HG02798 (cell line): Measurements from ENCODE around the gene CBLC.
"Not testable (repeated sequence)": the region's sequence is repeated elsewhere in the genome, so short reads cannot be mapped to it uniquely, and the experiment has no call there.

Source experiments
- ATAC-seq: cut with Tn5 transposase; IDR thresholded peaks from one replicate; pipeline ENCODE4 v1.9.1; 2021; ENCODE audit warnings: mild to moderate bottlenecking; ENCODE audit not compliant: unreplicated experiment, poor library complexity

CBLC gene

DNA sequence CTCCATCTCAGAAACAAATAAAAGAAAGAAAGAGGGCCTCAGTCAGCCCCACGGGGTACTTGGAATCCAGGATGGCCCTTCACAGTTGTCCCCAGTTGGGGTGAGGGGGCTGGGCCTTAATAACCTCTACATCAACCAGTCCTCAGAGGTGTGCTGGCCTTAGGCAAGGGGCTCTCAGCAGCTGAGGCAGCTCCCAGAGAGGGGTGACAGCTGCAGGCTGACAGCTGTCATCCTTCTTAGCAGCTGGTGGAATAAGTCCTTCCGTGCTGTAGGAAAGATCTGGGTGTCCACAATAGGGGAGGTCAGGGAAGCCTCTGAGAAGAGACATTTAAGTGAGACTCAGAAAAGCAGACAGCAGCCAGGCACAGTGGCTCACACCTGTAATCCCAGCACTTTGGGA, 38.6 kb downstream of the CBLC start:
- ATAC-seq, result no peak

DNA sequence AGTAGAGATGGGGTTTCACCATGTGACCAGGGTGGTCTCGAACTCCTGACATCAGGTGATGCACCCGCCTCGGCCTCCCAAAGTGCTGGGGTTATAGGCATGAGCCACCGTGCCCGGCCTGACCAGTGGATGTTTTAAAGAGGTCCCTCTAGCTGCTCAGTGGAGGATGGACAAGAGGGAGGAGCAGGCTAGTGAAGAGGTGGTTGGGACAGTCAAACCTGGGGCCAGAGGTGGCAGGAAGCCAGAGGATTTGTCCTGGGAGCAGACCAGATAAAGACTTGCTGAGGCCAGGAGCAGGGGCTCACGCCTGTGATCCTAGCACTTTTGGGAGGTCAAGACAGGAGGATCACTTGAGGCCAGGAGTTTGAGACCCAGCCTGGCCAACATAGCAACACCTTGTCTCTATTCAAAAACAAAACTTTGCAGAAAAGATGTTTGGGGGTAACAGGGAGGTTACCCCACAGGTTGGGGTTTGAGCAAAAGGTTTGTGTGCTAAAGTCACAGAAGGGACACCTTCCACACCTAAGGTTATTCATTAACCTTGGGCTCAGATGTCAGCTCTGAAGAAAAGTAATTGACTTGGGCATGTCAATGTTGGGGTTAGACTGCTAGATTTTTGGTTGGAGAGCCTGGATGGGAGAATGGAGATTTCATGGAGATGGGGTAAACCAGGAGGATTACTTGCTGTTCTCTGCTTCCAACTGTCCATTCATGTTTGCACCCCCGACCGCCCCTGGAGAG, 40.2 kb downstream of the CBLC start:
- no peak for ATAC-seq

DNA sequence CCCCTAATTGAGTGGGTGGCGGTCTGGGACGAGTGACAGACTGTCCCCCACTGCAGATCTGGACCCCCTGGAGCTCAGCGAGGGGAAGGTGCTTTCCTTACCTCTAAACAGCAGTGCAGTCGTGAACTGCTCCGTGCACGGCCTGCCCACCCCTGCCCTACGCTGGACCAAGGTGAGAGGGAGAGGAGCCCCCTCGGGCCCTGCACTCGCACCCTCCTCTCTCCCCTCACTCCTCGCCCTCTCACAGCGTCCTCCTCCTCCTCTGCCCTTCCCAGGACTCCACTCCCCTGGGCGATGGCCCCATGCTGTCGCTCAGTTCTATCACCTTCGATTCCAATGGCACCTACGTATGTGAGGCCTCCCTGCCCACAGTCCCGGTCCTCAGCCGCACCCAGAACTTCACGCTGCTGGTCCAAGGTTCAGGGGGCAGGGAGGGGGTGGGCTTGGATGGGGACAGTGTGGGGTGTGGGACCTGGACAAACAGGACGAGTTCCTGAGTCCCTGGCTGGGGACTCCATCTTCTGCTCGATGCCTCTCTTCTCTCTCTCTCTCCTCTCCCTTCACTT, 40.9 kb downstream of the CBLC start:
- ATAC-seq, result no peak

DNA sequence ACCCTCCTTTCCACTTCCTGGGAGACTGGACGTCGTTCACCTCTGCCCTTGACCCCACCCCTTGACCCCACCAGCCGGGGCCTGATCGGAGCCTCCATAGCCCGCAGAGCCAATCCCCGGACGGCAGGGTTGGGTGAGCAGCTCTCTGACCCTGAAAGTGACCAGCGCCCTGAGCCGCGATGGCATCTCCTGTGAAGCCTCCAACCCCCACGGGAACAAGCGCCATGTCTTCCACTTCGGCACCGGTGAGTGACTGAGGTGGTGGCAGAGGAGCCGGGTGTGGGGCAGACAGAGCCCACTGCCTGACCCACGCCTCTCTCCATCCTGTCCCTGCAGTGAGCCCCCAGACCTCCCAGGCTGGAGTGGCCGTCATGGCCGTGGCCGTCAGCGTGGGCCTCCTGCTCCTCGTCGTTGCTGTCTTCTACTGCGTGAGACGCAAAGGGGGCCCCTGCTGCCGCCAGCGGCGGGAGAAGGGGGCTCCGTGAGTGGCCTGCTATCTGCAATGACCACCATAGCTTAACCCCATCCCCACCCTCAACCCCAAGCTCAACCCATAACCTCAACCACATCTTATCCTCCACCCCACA, 41.6 kb downstream of the CBLC start:
- ATAC-seq, result no peak

DNA sequence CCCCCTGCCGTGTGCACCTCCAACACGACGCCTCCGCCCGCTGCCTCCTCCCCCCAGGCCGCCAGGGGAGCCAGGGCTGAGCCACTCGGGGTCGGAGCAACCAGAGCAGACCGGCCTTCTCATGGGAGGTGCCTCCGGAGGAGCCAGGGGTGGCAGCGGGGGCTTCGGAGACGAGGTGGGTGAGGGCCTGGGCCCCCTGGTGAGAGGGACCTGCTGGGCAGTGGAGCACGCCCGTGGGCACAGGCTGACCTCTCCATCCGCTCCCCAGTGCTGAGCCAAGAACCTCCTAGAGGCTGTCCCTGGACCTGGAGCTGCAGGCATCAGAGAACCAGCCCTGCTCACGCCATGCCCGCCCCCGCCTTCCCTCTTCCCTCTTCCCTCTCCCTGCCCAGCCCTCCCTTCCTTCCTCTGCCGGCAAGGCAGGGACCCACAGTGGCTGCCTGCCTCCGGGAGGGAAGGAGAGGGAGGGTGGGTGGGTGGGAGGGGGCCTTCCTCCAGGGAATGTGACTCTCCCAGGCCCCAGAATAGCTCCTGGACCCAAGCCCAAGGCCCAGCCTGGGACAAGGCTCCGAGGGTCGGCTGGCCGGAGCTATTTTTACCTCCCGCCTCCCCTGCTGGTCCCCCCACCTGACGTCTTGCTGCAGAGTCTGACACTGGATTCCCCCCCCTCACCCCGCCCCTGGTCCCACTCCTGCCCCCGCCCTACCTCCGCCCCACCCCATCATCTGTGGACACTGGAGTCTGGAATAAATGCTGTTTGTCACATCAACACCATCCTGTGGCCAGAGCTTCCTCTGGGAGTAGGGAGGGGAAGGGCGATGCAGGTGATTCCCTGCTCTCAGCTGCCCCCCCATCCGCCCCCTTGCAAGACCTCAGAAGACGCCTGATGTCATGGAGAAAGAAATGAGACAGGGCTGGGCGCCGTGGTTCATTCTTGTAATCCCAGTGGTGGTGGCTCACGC, 43.2 kb downstream of the CBLC start:
- ATAC-seq, result no peak

DNA sequence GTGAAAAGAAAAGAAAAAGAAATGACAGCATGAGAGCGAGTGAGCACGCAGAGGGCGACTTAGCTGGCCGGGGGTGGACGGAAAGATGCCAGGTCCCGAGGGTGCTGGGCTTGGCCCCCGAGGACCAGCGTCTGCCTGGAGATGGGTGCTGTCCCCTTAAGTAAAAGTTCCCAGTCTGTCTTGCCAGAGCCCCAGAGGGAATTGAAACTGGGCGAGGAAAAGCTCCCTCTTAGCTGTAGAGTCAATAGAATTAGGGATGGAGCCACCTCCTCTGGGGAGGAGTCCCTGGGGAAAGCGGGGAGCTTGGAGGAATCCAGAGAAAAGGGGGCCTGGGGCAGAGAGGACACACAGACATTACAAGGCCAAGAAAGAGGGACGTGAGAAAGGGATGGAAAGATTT, 44.5 kb downstream of the CBLC start:
- no peak for ATAC-seq

DNA sequence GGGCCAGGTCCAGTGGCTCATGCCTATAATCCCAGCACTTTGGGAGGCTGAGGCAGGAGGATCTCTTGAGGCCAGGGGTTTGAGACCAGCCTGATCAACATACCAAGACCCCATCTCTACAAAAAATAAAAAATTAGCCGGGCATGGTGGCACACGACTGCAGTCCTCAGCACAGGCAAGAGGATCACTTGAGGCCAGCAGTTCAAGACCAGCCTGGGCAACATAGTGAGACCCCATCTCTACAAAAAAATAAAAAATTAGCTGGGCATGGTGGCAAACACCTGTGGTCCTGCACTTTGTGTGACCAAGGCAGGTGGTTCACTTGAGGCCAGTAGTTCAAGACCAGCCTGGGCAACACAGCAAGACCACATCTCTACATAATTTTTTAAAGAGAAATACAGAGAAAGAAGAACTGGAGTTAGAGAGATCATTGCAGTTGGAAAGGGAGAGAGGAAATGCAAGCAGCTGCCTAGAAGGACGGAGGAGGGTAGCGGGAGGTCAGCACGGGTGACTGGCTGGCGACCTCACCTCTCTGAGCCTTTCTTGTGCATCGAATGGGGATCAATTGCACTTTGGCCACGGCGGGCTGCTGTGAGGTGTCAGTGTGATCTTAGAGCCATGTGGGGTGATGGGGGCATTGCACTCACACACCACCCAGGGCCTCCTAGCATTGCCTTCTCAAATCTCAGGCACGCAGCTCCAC, 45.1 kb downstream of the CBLC start:
- ATAC-seq, result no peak

DNA sequence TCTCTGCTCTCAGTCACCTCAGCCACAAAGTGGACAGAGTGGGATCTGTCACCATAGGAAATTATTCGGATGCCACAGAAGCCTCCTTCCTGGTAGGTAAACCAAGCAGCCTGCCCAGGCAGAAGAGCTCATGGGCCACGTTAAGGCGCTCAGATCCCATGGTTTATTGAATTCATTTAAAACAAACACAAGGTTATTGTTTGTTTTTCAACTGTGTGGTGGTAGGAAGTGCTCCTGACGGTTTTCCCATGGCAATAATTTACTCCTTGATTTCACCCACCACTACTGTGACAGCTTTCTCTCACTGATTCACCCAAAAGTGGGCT, 45.6 kb downstream of the CBLC start:
- ATAC-seq, result no peak

DNA sequence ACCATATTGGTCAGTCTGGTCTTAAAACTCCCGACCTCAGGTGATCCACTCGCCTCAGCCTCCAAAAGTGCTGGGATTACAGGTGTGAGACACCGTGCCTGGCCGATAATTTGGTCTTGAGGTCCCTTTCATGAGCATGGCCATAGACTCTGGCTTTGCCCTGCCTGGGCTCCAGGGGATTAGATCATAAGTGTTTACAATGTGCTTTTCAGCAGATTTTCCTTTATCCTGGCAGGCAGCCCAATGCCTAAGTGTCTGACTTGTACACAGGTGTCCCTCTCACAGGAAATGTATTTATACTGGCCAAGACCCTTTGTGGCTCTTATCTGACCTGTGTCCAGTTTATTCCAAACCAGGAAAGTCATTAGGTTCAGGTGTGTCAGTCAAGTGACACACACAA, 47.1 kb downstream of the CBLC start:
- no peak for ATAC-seq

DNA sequence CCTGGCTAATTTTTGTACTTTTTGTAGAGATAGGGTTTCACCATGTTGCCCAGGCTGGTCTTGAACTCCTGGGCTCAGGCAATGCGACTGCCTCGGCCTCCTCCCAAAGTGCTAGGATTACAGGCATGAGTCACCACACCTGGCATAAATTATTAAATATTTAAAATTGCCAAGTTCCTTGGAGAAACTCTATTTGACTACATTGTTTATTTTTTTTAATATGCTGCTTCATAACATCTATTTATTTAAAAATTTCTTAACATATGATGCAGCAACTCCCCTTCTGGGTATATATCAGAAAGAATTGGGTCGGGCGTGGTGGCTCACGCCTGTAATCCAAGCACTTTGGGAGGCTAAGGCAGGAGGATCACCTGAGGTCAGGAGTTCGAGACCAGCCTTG, 55.2 kb downstream of the CBLC start:
- not testable (repeated sequence) for ATAC-seq

DNA sequence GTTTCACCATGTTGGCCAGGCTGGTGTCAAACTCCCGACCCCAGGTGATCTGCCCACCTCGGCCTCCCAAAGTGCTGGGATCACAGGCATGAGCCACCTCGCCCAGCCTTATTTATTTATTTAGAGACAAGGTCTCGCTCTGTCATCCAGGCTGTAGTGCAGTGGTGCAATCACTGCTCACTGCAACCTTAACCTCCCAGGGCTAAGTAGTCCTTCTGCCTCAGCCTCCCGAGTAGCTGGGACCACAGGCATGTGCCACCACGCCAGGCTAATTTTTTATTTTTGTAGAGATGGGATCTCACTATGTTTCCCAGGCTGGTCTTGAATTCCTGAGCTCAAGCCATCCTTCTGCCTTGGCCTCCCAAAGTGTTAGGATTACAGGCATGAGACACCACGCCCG, 56.7 kb downstream of the CBLC start:
- not testable (repeated sequence) for ATAC-seq

DNA sequence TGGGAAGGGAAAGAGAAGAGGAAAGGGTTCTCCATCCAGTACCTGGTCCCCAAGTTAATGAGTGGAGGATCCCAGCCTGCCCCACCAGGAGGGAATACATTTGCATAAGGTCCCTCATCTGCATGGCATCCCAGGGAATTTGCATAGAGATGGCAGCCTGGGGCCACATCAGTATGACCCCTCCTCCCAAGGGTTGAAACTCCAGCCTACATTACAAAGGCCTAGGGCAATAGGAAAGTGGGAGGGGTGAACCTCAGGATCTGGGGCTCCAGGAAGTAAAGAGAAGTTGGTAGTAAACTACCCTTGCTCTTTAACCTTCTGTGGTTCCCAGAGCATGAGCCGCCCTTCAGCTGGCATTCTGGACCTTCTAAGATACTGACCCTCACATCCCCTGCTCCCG, 61.6 kb downstream of the CBLC start:
- no peak for ATAC-seq

DNA sequence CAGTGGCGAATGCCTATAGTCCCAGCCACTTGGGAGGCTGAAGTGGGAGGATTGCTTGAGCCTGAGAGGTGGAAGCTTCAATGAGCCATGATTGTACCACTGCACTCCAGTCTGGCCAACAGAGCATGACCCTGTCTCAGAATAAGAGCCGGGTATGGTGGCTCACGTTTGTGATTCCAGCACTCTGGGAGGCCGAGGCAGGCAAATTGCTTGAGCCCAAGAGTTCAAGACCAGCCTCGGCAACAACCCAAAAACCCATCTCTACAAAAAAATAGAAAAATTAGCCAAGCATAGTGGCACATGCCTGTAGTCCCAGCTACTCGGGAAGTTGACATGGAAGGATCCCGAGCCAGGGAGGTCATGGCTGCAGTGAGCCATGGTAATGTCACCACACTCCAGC, 63.1 kb downstream of the CBLC start:
- no peak for ATAC-seq

DNA sequence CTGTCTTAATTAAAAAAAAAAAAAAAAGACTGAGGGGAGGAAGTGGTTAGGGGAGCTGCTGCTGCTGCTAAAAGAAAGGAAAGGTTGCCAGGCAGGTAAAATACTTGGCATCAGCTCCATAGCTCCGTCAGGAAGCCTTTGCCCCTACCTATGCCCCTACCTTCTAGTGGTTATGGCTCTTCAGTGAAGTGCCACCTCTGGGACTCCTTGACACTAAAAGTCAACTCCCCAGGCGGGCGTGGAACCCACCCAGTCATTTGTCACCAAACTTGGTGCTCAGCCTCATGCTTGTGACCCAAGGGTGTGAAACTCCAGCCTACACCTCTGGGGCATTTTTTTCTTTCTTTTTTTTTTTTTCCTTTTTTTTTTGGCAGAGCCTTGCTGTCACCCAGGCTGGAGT, 63.5 kb downstream of the CBLC start:
- ATAC-seq, result no peak

DNA sequence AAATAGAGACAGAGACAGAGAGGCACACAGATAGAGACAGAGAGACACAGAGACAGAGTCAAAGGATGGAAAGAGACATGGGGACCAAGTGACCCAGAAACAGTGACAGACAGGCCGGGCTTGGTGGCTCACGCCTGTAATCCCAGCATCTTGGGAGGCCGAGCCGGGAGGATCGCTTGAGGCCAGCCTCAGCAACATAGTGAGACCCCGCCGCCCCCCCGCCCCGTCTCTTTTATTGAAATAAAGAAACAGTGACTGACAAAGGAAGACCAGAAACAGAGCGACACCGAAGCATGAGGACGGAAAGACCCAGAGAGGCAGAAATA, 67.6 kb downstream of the CBLC start:
- ATAC-seq, result no peak

DNA sequence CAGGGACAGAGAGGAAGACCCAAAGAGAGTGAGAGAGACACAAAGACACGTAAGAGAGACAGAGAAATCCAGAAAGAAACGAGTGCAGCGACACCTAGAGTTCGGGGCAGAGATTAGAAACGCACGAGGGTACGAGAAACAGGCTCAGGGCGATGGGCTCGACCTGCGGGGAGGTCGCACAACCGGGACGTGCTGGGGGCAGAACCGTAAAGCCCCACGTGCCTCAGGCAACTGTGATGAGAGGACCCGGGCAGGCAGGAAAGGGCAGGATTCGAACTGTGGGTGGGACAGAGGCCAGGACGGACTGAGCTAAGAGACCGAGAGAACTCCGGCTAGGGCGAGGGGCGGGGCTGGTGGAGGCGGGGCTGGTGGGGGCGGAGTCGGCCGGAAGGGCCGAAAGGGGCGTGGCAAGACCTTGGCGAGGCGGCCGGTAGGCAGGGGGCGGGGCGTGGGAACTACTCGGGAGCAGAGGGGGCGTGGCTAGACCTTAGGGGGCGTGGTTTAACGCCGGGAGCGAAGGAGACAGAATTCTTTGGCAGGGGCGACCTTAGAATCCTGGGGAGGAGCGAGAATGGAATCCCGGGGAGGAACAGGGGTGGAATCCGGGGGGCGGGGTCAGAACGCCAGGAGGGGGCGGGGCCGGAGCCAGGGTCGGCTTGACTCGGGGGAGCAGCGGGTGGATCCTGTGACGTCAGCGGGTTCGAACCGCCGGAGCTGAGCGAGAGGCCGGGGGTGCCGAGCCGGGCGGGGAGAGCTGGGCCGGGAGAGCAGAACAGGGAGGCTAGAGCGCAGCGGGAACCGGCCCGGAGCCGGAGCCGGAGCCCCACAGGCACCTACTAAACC, 68.1 kb downstream of the CBLC start, which contains the start of gene NECTIN2:
TSS of gene NECTIN2 (plus strand) at position 686 of the 843 bp plus-strand sequence. CDS start 229 bp downstream, outside the sequence.
- ATAC-seq, result peak; percentile 42

DNA sequence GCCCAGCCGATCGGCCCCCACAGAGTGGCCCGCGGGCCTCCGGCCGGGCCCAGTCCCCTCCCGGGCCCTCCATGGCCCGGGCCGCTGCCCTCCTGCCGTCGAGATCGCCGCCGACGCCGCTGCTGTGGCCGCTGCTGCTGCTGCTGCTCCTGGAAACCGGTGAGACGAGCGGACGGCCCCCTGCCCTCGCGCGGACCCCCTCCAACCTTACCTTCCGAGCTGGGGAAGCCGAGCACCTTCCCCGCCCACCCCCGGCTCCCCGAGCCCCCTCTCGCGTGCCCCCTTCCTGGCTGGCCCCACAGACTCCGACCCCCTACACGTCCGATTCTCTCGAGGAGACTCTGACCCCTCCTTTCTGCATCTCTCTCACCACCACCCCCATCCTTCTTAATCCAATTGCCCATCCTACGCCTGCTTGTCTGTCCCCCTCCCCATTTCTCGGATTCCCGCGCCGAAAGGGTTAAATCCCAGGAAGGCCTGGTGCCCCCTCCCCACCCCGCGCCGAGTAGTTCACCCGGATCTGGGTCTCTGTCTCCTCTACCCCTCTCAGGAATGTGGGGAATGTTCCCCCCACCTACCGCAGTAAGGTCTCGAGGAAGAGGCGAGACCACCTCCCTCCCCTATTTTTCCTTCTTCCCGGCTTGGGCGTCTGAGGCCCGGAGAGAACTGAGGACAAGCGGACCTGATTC, 68.9 kb downstream of the CBLC start:
- ATAC-seq, result no peak

DNA sequence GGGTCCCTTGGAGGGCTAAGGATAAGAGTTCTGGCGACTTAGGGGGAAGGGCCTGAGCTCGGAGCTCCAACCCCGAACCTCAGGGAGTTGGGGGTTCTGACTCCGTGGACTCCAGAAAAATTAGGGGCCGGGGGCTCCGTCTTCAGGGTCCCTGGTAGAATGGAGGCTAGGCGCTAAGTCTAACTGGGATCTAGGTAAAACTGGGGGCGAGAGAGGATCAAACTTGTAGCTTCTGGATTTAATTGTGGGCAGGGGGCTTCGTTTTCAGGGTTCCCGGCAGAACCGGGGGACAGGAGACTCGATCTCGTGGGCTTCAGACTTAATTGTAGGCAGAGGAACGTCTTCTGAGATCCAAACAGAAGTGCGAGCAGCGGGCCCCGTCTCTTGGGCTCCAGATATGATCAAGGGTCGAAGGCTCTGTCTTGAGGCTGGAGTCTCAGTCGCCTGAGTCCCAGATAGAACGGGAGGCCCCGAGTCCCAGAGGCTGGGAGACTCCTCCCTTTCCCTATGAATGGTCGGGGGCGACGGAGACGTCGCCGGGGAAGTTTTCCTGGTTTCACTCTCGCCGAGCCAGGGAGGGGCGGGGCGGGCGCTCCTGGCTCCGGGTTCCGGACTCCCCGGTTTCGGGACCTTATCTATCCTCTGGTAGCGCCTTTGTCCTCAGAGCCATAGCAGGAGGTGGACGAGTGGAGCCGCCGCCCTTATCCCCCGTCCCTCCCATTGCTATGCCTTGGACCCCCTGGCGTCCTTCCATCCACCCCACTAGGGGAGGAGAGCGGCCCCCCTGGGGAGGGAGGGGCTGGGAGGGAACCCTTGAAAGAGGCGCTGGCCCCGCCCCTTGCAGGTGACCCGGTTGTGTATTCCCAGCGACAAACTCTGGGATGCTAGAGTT, 69.7 kb downstream of the CBLC start:
- ATAC-seq, result no peak
